ENCODE measurements around the gene SPEG. TPM values are rescaled to one million over a fixed set of nuclear protein-coding genes. Genes with fewer than 3 reads are reported as not detected.

SPEG gene
- polyA plus RNA-seq, 4 donors = 10.3 to 15.2 (median 13.3) TPM

DNA sequence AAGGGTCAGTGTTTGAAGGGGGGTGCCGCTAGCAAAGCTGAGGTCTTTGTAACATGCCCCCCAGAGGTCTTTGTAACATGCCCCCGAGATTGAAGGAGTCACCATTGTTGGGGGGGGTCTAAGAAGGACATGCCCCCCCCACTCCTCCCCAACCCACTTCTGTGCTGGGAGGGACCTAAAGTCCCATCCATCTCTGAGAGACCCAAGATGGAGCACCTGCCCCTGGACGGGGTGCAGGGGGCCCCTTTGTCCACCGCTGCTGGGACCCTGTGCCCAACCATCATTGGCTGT, 73.7 kb downstream of the SPEG start:
- no peak for DNase-seq (ENCODE audit: low read depth in 4 of 4, low spot score in 3 of 4)

DNA sequence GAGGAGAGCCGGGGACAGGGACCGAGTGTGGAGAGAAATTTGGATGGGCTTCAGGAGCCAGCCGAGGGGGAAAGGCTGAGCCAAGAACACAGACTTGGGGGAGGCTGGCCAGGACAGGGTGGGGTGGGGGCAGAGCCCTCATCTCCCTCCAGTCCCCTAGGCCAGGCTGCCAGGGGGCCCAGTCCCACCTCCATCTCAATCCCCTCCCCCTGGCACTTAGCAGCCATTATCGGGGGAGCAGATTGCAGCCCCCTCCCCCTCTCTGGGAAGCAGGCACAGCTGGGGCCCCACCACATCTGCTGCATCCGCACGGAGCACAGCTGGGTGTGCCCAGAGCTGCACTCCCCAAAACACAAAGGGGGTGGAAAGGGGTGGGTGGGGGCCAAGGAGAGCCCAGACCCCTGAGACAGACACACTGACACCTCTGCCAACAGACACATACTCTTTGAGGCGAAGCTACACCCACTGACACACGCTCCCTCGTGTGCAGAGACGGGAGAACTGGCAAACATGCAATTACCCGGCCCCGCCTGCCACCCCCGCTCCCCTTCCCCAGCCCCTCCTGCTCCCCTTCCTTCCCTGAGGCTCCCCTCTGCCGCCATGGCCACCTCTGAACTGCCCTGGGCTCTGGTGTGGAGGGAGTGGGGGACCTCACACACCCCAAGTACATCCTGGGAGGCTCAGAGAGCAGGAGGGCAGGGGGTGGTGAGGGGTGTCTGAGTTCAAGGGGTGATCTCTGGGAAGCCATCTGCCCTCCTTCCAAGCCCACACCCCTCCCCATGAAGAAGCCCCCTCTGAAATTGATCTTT, 74.5 kb downstream of the SPEG start:
- DNase-seq (ENCODE audit: low read depth in 4 of 4, low spot score in 3 of 4) = no peak

DNA sequence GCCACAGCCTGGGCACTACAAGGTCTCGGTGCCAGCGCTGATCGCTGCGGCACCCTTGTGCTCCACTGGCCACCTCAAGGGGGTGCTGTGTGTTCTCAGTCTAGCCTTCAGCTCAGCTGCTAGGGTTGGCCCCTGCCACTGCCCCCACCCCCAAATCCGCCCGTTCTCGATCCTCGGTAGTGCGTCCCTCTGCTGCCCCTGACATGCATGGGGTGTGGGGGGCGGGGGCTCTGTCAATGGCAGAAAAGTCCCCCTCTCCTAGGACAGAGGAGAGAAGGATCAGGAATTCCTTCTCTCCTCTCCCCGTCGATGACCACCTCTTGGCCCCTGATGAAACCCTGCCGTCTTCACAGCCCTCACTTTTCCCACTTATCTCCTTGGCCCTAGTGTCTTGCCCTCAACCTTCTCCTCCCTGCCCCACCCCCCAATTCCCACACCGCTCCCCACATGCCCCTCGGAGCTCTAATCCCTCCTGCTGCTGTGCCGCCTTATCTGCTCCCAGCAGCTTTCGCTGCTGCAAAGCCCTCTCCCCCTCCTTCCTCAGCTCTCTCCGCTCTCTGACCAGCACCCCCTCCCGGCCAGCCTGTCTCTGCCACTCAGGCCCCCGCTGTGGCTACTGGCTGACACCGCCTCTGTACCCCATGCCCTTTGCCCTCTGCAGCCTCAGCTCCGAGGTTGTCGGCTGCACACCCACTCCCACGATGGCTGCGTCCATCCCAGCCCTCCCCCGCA, 75.3 kb downstream of the SPEG start:
- DNase-seq (ENCODE audit: low read depth in 4 of 4, low spot score in 3 of 4) = no peak

DNA sequence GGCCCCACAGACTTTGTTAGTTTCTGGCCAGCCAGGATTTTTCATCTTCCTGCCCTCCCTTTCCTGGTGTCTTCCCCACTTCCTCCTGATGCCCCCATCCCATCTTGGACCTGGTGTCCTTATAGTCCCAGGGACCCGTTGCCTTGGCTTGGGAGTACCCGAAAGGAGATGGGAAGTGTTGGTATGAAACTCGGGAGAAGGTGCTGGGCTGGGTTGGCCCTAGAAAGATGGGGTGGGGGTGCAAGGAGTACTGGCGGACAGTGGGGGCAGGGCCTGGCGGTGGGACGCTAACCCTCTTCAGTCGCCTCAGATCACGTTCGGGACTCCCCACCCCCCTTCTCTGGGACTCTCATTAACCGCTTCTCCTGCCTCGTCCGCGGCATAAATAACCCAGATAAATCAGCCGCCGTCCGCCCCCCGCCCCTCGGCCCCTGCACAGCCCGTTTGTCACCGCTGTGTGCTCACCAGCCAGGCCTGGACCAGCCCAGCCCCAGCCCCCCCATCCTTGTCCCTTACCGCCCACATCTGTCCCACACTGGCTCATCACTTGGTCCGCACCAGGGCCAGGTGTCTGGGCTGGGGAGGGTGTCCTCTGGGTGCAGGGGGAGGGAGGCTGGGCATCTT, 76.0 kb downstream of the SPEG start:
- DNase-seq (ENCODE audit: low read depth in 4 of 4, low spot score in 3 of 4) = no peak

DNA sequence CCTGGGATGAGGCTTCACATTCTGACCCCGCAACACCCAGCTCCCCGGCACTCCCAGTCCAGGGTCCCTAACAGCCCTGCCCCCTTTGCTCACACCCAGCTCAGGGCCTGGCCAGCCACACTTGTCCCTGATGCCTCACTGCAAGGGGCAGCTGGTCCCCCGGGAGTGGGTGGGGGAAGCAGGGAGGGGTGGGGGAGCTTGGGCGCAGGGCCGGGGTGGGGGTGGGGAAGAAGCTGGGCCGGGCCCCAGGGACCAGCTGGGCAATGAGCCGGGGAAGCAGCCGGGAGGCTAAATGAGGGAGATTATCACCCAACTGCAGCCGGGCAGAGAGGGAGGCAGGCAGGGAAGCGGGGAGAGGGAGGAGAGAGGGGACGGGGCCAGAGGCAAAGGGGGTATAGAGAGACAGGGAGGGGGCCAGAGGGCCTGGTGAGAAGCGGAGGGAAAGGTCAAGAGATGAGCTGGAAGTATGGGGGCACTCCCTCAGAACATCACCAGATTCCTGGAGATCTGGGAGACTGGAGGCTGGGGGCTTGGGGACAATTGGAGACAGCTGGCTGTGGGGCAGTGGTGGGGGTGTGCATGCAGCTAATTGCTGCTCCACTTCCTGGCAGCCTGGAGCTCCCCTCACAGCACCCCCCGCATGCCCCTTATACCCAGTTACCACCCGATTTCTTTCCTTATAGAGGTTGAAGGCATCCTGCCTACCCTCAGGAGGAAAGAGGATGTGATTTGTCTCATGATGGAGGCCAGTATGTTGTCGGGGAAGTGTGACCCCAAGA, 77.1 kb downstream of the SPEG start:
- no peak for DNase-seq (ENCODE audit: low read depth in 4 of 4, low spot score in 3 of 4)

DNA sequence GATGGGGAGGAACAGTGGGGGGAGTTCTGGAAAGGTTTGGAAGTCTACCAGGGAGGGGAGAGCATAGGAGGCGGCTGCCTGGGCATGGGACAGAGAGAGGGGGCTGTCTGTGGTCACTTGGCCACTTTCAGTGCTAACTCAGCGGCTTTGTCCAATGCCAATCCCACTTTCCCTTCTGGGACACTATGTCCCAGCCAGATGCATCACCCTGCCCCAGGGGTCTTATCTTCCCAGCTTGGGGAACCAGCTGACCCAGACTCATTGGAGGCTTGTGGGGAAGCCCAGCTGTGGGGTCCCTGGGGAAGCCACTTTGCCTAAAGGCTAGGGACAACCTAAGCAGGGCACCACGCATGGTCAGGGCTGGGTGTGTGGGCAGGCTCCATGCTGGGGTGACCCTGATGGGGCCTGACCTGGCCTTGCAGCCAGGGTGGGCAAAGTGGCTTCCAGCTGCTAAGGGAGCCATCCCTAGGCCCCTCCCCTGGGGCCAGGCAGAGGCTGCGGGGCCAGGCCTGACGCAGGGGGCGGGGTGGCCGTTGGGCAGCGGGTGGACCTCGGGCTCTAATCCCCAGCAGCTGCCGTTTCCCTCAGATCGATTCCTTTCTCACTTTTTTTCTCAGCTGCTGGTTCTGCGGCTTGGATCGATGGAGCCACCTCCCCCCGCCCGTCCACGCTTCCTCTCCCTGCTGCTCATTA, 78.0 kb downstream of the SPEG start:
- no peak for DNase-seq (ENCODE audit: low read depth in 4 of 4, low spot score in 3 of 4)

DNA sequence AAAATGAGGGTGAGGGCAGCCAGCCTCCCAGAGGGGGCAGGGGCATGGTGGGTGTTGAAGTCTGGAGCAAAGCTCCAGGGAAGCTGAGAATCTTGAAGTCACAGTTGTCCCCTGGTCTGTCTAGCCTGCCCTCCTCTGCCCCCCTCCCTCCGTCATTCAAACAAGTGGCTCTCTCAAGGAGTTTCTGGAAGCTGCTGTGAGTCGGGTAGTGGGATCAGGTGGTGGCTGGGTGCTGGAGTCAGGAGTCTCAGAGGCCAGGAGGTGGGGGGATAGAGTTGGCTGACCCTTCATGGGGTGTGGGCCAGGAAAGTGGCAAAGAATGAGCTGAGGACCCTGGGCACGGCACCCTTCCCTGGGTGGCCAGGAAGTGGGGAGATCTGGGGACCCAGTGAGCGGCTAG, 79.1 kb downstream of the SPEG start:
- DNase-seq (ENCODE audit: low read depth in 4 of 4, low spot score in 3 of 4) = no peak

DNA sequence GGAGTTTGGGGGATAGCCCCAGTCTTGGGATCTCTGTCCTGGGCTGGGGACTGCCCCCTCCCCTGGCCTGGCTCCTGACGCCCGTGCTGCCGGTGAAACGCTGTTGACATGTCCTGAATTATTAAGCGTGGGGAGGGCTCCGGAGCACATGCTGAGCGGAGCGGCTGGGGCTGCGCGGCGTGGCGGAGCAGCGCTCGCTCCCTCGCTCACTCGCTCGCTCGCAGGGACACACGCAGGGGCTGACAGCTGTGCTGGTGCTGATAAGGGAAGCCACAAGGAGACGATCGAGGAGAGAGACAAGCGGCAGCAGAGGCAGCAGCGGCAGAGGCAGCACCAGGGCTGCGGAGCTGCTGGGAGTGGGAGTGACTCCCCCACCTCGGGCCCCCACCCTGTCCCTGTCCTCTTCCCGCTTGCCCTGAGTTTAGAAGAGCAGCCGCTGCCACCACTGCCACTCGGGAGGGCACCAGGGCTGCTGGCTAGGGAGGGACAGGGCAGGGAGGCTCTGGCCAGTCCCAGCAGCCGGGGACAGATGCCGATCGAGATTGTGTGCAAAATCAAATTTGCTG, 79.6 kb downstream of the SPEG start, which contains the start of gene ASIC4:
TSS of gene ASIC4 (plus strand) at position 287 of the 566 bp plus-strand sequence. CDS start at position 530, 243 bp downstream.
- DNase-seq (ENCODE audit: low read depth in 4 of 4, low spot score in 3 of 4) = no peak

DNA sequence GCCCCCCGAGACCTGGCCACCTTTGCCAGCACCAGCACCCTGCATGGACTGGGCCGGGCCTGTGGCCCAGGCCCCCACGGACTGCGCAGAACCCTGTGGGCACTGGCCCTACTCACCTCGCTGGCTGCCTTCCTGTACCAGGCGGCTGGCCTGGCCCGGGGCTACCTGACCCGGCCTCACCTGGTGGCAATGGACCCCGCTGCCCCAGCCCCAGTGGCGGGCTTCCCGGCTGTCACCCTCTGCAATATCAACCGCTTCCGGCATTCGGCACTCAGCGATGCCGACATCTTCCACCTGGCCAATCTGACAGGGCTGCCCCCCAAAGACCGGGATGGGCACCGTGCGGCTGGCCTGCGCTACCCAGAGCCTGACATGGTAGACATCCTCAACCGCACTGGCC, 80.2 kb downstream of the SPEG start:
- no peak for DNase-seq (ENCODE audit: low read depth in 4 of 4, low spot score in 3 of 4)

DNA sequence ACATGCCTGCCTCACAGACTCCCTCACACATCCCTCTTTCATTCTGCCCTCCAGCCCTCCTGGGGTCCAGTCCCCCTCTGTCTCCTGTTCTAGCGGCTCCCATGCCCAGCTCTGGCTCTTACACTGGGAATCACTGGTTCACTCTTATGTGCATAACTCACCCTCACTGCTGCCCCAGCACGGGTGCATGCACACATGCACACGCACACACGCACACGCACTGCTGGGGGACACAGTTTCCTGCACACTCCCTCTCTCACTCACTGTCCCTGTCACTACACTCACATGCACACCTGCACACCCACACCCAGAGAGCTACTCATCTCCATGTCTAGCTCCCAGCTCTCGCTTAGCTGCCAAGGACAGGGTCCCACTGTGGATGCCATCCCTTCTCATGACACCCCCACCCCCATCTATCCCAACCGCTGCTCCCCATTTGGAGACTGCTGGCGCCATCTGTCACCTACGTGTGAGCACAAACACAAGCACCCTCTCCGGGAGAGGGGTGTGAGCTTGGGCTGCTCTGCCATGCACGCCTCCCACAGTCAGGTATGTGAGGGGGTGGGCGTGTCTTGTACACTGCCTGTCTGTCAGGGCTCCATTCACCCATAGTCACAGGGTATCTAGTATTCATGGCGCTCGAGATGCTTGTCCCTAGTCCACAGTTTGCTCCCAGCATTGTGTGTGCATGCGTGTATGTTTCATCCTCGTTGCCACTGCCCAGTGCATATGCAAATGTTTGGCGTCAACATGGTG, 81.4 kb downstream of the SPEG start:
- DNase-seq (ENCODE audit: low read depth in 4 of 4, low spot score in 3 of 4) = no peak

DNA sequence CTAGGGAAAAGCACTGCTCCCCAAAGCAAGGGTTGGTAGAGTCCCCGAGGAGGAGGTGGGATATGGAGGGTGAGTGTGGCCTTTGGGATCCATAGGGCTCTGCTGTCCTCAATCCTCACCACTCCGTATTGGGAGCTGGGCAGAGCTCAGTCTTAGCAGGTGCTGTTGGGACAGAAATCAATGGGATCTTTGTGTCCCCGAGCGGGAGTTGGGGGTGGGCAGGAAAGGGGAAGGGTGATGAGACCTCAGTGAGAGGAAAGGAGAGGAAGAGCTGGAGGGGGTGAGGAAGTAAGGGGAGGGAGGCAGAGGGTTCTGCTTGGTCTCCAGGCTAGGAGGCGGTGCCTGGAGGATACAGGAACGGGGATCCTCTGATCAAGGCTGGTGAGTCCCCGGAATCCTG, 82.2 kb downstream of the SPEG start:
- no peak for DNase-seq (ENCODE audit: low read depth in 4 of 4, low spot score in 3 of 4)

DNA sequence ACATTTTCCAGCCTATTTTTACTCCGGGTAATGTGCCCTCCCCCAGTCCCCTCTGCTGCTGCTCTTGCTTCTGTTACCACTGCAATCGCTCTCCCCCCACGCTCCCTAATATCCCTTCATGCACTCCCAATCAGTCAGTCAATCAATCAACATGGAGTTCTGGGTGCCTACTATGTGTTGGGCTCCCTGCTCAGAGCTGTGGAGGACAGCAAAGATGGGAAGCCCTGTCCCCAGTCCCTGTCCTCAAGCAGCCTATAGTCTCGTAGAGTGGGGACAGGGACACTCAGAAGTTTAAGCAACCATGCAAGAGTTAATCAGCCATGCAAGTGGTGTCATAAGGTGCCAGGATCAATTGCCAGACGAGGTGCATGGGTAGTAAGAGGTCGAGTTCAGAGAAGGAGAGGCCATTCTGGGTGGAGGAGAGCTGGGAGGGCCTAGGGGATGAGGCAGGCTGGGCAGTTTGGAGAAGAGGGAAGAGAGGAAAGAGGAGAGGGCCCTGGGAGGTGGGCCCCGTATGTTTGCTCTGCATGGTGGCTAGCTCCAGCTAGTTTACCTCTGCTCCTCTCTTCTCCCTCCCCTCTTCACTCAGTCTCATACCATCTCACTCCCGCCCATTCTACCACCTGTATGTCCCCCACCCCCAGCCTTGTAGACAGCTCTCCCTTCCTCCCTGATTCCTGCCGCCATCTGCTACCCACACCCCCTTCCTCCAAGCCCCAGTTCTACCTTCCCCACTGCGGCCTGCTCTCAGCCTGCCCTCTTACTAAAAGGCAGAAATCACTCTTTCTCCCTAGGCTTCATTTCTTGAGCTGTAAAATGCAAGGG, 83.5 kb downstream of the SPEG start:
- no peak for DNase-seq (ENCODE audit: low read depth in 4 of 4, low spot score in 3 of 4)

DNA sequence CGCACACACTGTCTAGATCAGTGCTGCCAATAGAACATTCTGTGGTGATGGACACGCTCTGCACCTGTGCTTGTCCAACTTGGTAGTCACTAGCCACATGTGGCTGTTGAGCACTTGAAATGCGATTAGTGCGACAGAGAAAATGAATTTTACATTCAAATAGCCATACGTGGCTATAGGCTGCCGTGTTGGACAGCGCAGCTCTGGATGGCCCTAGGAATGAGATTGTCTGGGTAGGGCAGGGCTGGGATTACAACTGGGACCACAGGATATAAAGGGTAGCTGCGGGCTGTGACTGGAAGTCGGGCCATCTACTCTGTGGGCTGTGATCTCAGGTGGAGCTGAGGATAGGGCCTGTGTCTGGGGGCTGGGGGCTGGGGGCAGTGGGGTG, 84.9 kb downstream of the SPEG start:
- DNase-seq (ENCODE audit: low read depth in 4 of 4, low spot score in 3 of 4) = no peak

DNA sequence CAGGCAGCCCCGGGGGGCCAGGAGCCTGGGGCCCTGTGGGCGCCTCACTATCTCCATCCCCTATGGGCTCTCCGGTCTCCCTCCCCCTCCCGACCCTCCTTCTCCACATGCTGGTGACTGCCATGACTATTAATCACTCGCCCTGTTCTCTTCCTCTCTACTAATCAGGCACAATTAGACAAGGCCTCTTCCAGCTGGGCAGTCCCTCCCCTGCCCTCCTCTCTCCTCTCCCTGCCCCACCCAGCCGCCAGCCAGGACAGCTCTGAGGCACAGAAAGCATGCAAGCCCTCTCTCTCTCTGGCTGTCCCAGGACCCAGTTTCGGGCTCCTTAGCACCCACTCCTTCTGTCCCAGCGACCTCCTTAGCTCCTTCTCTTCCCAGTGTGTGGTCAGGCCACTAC, 85.4 kb downstream of the SPEG start:
- DNase-seq (ENCODE audit: low read depth in 4 of 4, low spot score in 3 of 4) = no peak

DNA sequence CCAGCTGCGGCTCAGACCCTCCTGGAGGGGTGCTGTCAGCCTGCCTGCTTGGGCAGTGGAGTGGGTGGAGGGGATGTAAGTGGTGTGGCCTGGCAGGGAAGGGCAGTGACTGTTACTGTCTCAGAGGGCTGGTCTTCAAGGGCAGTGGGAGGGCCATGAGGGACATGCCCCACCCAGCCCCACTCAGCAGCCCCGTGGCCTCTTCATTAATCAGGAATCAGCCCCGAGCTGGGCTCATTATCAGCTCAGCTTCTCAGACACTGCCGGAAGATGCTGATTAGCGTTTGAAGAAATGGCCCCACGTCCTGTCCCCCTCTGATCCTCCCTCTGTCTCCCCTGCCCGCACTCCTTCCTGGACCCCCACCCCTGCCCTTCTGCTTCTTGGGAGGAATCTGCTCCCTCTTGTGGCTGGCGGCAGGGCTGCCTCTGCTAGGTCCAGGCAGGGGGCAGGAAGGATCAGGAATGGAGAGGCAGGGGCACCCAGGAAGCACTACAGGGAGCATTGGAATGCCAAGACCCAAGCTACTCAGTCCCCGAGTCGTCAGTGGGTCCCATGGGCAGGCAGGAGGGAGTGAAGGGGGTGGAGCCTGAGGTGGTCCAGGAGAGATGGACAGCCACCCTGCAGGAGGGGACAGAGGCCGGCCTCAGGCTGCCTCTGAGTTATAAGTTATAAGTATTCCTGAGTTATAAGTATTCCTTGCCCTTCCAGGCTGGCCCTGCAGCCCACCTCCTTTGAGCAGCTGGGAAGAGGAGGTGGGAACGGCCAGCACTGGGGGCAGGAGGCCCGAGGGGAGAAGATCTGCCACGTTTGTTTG, 86.6 kb downstream of the SPEG start:
- no peak for DNase-seq (ENCODE audit: low read depth in 4 of 4, low spot score in 3 of 4)

DNA sequence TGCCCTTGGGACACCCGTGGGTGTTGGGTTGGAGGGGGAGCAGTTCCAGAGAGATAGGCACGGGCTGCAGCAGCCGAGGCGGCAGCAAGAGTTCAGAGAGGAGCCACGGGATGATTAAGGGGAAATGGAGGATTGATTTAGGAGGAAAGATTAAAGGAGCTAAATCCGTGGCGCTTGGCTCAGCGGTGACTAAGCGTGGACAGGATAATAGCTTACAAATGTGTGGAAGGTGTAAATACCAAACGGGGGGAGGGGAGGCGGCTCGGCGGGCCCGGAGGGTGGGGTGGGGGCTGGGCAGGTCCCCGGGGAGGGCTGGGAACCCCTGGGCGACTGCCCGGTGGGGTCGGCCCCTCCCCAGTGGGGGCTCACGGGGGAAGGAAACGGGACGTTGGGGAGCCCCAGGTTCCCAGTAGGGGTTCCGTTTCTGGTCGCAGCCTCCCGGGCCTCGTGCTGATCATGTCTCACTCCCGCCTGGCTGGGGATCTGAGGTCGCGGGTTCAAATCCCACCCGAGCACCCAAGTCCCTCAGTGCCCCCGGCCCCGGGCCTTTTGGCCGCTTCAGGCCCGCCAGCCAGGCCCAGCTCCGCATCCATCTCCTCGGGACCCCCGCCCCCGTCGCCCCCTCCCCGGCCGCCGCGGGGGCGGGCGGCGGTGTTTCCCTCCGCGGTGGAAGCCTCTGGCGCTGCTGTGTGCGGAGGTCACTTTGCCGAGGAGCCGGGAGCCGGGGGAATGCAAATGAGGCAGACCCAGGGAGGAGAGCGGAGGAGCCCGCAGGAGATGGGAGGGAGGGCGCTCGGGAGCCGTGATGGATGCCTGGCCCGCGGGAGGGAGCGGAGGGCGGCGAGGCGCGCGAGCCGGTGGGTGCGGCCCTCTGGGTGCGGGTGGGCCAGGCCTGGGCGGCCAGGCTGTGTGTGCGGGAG, 87.7 kb downstream of the SPEG start:
- no peak for DNase-seq (ENCODE audit: low read depth in 4 of 4, low spot score in 3 of 4)
